Measurements from ENCODE around the gene RER1.

RER1 gene

DNA sequence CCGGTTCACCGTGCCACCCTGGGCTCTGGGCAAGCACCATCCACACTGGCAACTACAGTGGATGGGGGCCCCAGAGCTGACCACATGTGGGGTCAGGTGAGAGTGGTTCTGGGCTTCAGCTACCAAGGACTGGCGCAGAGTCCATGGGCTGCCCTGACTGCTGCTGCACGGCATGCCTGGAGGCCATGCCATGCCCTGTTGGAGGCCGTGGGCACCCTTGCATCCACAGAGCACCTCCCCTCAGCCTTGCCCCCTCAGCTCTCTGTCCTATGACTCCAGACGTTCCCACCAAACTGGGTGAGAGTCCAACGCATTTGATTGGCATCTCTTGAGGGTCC is 15.7 kb upstream of the RER1 start:
- DNase-seq (ENCODE audit: low read depth): no peak

DNA sequence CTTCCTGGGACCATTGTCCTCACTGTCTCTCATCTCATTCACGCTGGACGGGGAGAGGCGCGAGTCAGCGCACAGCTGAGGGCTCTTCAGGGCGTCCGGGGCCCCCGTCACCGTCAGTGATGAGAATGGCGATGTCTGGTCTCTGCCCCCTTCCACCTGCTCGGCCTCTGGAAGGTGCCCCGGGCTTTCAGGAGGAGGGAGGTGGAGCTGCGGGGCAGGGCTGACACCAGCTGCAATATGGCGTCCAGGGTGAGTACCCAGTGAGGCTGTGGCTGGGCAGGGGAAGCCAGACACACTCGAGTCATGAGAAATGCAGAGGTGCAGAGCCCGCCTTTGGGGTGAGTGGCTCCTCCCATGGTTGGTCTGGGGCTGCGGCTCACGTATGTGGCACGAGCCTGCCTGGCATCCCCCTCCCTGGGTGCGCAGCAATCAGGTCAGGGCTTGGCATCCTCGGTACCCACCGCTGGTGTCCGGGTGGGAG is 15.3 kb upstream of the RER1 start:
- DNase-seq (ENCODE audit: low read depth): no peak

GRCh38 chr1:2376931-2377672 is 14.5 kb upstream of the RER1 start:
- DNase-seq (ENCODE audit: low read depth): no peak

- no peak for DNase-seq (ENCODE audit: low read depth)
These were observed 13.7 kb upstream of the RER1 start for GRCh38 chr1:2377751-2378440.

GRCh38 chr1:2378441-2378851 is 13.2 kb upstream of the RER1 start:
- DNase-seq (ENCODE audit: low read depth): no peak

DNA sequence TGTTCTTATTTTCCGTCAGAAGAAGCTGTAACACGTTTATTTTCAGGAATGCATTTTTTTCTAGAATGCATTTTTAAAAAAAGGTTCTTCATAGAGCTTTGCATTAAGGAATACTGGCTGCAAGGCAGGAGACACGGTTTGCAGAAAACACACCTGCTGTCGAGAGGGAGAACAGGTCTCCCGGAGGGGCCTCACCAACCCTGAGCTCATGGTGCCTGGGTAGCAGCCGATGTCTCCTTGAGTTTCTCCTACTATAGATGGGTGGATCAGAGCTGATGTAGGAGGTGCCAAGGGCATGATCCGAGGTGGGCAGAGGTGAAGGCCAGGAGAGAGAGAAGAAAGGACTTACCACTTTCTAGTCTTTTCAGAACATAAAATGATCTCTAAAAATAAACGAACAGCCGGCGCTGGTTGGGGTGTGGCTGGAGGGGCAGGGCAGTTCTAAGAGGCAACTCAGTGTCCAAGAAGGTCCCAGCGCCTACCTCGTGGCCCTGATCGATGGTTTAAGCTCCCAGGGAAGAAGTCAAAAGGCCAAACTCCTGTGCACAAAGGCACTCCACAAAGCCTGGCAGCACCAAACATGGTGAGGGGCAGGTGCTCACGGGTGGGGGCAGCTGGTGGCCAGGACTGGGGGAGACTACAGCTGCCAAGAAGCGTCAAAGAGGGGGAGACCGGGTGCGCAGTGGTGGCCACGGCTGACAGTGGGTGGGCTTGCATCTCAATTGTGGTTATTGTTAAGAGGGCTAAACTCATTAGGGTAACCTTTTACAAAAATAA is 12.5 kb upstream of the RER1 start:
- no peak for DNase-seq (ENCODE audit: low read depth)

DNA sequence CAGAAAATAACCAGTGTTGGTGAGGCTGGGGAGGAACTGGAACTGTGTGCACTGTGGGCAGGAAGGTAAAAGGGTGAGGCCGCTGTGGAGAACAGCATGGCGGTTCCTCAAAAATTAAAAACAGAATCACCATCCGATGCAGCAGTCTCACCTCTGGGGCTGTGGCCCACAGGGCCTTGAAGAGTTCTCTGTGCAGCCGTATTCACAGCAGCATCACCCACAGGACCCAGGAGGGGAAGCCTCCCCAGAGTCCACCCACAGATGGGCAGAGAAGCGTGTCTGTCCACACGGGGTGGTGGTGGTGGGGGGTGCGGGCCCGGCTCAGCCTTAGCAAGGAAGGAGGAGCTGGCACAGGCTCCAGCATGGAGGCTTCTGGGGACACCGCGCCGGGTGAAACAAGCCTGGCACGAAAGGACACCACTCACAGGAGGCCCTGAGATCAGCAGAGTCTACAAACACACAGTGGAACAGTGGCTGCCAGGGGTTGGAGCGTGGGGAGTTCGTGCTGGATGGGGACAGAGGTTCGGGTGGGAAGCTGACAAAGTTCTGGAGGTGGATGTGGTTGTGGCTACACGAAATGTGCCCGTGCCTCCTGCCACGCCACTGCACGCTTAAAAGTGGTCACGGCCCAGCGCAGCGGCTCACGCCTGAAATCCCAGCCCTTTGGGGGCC is 11.8 kb upstream of the RER1 start:
- no peak for DNase-seq (ENCODE audit: low read depth)

GRCh38 chr1:2380816-2381591 is 10.6 kb upstream of the RER1 start:
- DNase-seq (ENCODE audit: low read depth): no peak

DNA sequence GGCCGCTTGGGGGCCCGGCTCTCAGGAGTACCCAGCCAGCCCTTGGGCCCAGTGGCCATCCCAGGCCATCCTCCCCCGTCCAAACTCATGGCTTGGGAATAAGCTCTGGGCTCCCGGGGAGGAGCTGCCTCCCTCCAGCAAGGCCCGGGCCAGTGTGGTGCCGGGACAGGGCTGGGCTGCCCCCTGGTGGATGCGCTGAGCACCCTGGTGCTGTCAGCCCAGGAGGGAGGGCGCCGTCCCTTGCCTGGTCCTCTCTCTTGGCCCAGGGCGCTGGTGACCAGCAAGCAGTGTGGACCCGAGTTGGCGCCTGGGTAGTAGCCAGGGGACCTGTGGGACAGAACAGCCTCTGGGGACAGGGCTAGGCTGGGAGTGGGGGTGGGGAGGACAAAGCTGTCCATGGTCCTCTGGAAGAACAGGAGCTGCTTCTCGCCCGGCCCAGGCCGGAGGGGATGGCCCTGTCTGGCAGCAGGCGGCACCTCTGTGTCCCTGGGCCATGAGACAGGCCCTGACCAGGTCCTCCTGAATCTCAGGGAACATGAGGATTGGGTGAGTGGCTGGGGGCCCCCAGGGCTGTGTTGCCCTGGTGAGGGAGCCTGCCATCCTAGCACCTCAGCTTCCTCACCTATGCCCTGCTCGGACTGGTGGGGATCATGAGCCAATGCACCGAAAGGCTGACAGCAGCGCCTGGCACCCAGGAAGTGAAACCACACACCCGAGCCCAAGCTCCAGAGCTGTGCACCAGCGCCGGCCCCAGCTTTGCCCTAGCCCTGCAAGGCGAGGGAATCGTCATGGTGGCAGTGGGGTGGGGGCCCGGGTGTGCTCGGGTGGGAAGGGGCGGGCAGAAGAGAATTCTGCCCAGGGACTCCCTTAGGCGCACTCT is 9.7 kb upstream of the RER1 start:
- DNase-seq (ENCODE audit: low read depth): peak; percentile 61

DNA sequence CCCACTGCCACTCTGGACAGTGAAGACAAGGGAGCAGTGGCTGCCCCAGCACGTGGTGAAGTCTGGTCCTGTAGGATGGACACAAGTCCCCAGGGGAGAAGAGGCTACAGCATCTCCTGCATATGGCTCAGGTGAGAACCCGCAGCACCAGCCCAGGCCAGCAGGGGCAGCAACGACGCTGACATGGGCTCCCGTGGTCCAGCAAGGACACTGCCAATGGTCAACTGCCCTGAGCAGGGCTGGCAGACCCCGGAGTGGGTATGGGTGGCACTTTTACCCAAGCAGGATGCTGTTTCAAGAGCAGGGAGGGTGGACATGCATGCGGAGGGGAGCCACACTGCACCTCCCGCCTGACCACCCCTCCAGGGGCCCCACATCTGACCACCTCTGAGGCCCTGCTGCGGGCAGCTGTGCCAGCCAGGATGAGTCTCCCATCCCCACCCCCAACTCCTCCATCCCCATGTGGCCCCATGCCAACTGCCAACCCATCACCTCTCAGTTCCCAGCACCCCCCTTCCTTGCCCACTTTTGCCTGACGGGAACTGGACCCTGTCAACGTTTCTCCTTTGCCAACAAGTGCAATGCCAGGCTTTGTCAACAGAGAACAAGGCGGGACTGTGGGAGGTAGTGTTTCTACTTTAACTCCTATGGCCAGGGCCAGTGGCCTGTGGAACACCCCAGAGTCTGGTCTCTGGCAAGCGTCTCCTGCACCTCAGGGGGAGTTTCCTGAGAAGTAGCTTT is 8.8 kb upstream of the RER1 start:
- no peak for DNase-seq (ENCODE audit: low read depth)

DNA sequence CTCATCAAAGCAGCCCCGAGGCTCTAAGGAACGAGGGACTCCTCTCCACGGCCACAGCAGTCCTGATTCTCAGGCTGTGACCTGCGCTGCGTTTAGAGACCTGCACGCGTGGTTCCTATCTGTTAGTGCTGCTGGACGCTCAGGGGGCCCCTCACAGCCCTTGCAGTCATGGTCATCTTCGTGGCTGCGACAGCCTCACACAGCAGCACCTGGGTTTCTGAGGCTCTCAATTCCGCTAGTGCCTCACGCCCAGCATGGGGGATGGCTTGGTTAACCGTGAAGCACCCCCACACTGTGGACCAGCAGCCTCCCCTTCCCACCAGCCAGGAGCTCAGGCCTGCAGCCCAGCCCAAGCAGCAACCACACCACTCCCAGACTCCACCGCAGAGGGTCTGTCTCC is 8.1 kb upstream of the RER1 start:
- DNase-seq (ENCODE audit: low read depth): no peak

GRCh38 chr1:2384130-2384860 is 7.3 kb upstream of the RER1 start:
- DNase-seq (ENCODE audit: low read depth): no peak

DNA sequence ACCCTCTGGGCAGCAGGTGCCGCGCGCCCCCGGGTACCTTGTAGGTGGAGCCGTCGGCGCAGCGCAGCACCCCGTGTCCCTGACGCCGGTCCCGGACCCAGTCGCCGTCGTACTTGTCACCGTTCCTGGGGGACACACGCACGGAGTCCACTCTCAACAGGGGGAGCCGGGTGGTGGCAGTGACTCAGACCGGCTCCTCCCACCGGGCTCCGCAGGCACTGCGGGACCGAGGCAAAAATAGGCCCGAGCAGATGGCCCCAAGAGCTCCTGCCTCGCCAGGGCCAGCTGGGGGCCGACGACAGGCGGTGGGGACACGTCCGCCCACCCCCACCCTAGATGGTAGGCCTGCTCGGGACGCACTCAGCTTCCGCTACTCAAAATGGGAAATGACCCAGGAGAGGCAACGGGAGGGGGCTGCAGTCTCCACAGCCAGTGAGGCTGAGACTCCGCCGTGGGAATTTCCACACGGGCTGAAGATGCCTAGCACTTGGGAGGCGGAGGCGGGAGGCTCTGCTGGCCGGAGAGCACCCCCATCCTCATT is 6.6 kb upstream of the RER1 start:
- DNase-seq (ENCODE audit: low read depth): no peak

- no peak for DNase-seq (ENCODE audit: low read depth)
These were observed 5.9 kb upstream of the RER1 start for GRCh38 chr1:2385606-2386280.

GRCh38 chr1:2386636-2387611 is 4.7 kb upstream of the RER1 start:
- no peak for DNase-seq (ENCODE audit: low read depth)

DNA sequence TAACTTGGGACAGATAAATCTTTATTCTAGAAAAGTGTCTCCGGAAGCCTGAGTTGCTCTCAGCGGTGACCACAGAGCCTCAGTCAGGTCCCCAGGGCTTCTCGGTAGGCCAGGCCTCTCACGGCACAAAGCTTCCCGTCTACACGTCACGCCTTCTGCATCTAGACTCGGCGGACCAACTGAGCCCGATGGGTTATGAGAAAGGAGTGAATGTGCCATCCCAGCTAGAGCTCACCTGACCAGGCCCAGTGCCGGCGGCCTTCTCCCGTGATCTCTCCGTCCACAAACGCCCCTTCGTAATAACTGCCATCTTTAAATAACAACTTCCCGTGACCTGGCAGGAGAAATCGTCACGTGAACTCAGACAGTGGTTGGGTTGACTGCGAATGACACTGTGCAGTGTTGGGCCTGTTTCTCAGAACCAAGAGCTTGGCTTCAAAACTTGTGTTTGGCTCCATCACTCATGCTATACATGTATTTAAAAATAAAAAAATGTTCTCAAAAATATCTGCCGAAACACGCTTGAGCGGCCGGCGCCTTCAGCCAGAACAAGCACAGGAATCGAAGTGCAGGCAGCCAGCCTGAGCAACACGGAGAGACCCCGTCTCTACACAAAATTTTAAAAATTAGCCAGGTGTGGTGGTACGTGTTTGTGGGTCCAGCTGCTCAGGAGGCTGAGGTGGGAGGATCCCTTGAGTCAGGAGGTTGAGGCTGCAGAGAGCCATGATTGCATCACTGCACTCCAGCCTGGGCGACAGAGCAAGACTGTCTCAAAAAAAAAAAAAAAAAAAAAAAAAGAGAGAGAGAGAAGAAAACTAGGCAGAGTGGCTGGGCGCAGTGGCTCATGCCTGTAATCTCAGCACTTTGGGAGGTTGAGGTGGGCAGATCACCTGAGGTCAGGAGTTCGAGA is 3.4 kb upstream of the RER1 start:
- DNase-seq (ENCODE audit: low read depth): no peak
